Body of pancreas (tissue), 4 donors: Measurements from ENCODE around the gene PRKAG2. TPM values are rescaled to one million over a fixed set of nuclear protein-coding genes. Genes with fewer than 3 reads are reported as not detected.

ENCODE experiments used
- ATAC-seq: fragments of 150-250 bp; one replicate; pipeline ENCODE4 v1.9.1; 2016
- DNase-seq, 4 donors: peaks; one replicate each; pipeline ENCODE4 v3.0.0-alpha.2; 2019
- H3K27ac ChIP-seq, 4 donors: fragments of 200-600 bp; sonication (generic); 1 replicate in 3 of 4; 2 replicates in 1 of 4; pipeline versions ENCODE4 v1.5.1 to v1.6.1; 2016 to 2019; ENCODE audit warnings: mild to moderate bottlenecking in 1 of 4, mixed read lengths in 1 of 4, moderate library complexity in 1 of 4
- H3K27me3 ChIP-seq, 2 donors: fragments of 200-600 bp; sonication (generic); one replicate each; pipeline ENCODE4 v1.6.0; 2016; ENCODE audit warnings: mild to moderate bottlenecking in 1 of 2
- H3K36me3 ChIP-seq, 2 donors: fragments of 200-600 bp; sonication (generic); replicated peaks in 1 of 2; 2 replicates each; pipeline ENCODE4 v1.5.1; 2016; ENCODE audit warnings: low read depth in 2 of 2; ENCODE audit not compliant: insufficient read depth in 1 of 2
- H3K4me1 ChIP-seq: fragments of 200-600 bp; sonication (generic); one replicate; pipeline ENCODE4 v1.6.0; 2016
- H3K4me3 ChIP-seq, 2 donors: fragments of 200-600 bp; sonication (generic); 1 replicate in 1 of 2; 2 replicates in 1 of 2; pipeline ENCODE4 v1.5.1; 2016 to 2019
- H3K9me3 ChIP-seq, 3 donors: fragments of 200-600 bp; sonication (generic); 1 replicate in 2 of 3; 2 replicates in 1 of 3; pipeline ENCODE4 v1.5.1; 2016
- CTCF ChIP-seq, 7 experiments: fragments of 450-650 bp in 4 of 7; fragments of 200-600 bp in 3 of 7; sonication (generic) in 3 of 7; IDR thresholded peaks; one replicate each; pipeline ENCODE4 v1.5.1; 2016 to 2019; ENCODE audit warnings: antibody characterized with exemption in 7 of 7
- POLR2A ChIP-seq, 3 donors: fragments of 450-650 bp; IDR thresholded peaks; one replicate each; pipeline ENCODE4 v1.6.1; 2016; ENCODE audit warnings: antibody characterized with exemption in 3 of 3, mild to moderate bottlenecking in 2 of 3
- WGBS, 2 donors: methylation state at CpG; one replicate each; pipeline ENCODE4 v1.1.5; 2017; 5-methylcytosine and 5-hydroxymethylcytosine counted together
- intact Hi-C: fragments of 100-400 bp; cut with DNase I; formaldehyde crosslinking; loops from one replicate; pipeline ENCODE4 v1.15.1; 2023
- total RNA-seq, 2 donors: library from RNA; depleted of rRNA; stranded (reverse); fragments of >200 nt; gene quantifications; one replicate each; pipeline ENCODE4 v1.1.0, GENCODE V29; 2016

PRKAG2 gene
- total RNA-seq, 2 donors from 2014 or later = 9.9 to 24.4 TPM

GRCh38 chr7:151793991-151794507 lies 82.9 kb downstream of the PRKAG2 start:
- H3K27ac ChIP-seq = peak overlapping the region in 2 of 4 donors; percentile 70 to 81
- no peaks in the 10 kb centered on the region for H3K27me3 ChIP-seq
- no peaks in the 10 kb centered on the region for H3K36me3 ChIP-seq
- TF ChIP-seq CTCF (IDR thresholded peaks at IDR 0.05) (no peak), POLR2A (IDR thresholded peaks at IDR 0.05) (no peak)
- 63 to 71% methylated on average over 6 to 17 of the region's 18 CpGs for WGBS, 2 donors
- peaks cover 19% of the 10 kb centered on the region for H3K4me1 ChIP-seq
- no peaks in the 10 kb centered on the region for H3K9me3 ChIP-seq
- DNase-seq = no peak
- intact Hi-C loops = no loop called here
- no peak overlapping the region for H3K4me3 ChIP-seq
- no peak for ATAC-seq

- intact Hi-C loops = no loop called here
- peak in 1 of 3 donors; percentile 6 for TF ChIP-seq POLR2A (IDR thresholded peaks at IDR 0.05)
- no peak for TF ChIP-seq CTCF (IDR thresholded peaks at IDR 0.05)
- Histone ChIP-seq H3K27me3 (no peaks in the 10 kb centered on the region), H3K27ac (peak overlapping the region in 2 of 4 donors; percentile 70 to 81), H3K9me3 (no peaks in the 10 kb centered on the region), H3K4me3 (no peak overlapping the region), H3K4me1 (peaks cover 19% of the 10 kb centered on the region), H3K36me3 (no peaks in the 10 kb centered on the region)
- ATAC-seq (peak; percentile 76), DNase-seq (peak; percentile 56 to 70 (median 61))
- 52 to 58% methylated on average over 3 to 13 of the region's 14 CpGs for WGBS, 2 donors
Measured at GRCh38 chr7:151793531-151793951, 83.4 kb downstream of the PRKAG2 start.

GRCh38 chr7:151792636-151793035 lies 84.3 kb downstream of the PRKAG2 start:
- no peak for TF ChIP-seq POLR2A (IDR thresholded peaks at IDR 0.05)
- TF ChIP-seq CTCF (IDR thresholded peaks at IDR 0.05) = no peak
- intact Hi-C loops = no loop called here
- 78% methylated on average over 12 to 16 of the region's 16 CpGs for WGBS, 2 donors
- Histone ChIP-seq H3K4me1 (peaks cover 19% of the 10 kb centered on the region), H3K27me3 (no peaks in the 10 kb centered on the region), H3K27ac (no peak overlapping the region), H3K4me3 (no peak overlapping the region), H3K36me3 (no peaks in the 10 kb centered on the region), H3K9me3 (no peaks in the 10 kb centered on the region)
- ATAC-seq (no peak), DNase-seq (no peak)

GRCh38 chr7:151792086-151792485 lies 84.8 kb downstream of the PRKAG2 start:
- ATAC-seq (no peak), DNase-seq (no peak)
- no peaks in the 10 kb centered on the region for H3K36me3 ChIP-seq
- H3K4me3 ChIP-seq = no peak overlapping the region
- no peak overlapping the region for H3K27ac ChIP-seq
- WGBS, 2 donors = 91 to 97% methylated on average over 2 of the region's 2 CpGs
- no peaks in the 10 kb centered on the region for H3K27me3 ChIP-seq
- no peaks in the 10 kb centered on the region for H3K9me3 ChIP-seq
- intact Hi-C loops = no loop called here
- H3K4me1 ChIP-seq = peaks cover 19% of the 10 kb centered on the region
- TF ChIP-seq POLR2A (IDR thresholded peaks at IDR 0.05) (no peak), CTCF (IDR thresholded peaks at IDR 0.05) (no peak)
